ENCODE data around the gene LRBA.
"Not testable (repeated sequence)": the region's sequence is repeated elsewhere in the genome, so short reads cannot be mapped to it uniquely, and the experiment has no call there.

Gene LRBA

DNA sequence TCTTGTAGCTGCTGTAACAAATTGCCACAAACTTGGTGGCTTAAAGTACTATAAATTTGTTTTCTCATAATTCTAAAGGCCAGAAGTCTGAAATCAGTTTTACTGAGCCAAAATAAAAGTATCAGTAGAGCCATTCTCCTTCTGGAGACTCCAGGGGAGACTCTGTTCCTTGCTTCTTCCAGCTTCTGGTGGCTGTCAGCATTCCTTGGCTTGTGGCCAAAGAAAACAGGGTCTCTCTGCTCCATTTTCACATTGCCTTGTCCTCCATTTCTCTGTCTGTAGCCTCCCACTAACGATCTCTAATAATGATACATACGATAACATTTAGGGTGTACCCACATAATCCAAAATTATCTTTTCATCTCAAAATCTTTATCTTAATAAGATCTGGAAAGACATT lies 232.8 kb downstream of the LRBA start:
- no peak for DNase-seq

DNA sequence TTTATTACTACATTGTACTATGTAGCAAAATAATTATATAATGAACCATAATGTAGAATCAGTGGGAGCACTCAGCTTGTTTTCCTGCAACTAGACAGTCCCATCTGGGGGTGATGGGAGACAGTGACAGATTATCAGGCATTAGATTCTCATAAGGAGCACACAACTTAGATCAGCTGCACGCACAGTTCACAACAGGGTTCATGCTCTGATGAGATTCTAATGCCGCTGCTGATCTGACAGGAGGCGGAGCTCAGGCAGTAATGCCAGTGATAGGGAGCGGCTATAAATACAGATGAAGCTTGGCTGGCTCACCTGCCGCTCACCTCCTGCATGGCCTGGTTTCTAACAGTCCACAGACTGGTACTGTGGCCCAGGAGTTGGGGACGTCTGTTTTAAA lies 233.9 kb downstream of the LRBA start:
- no peak for DNase-seq

- no peak for DNase-seq
Observed at GRCh38 chr4:150779707-150780106, 235.4 kb downstream of the LRBA start.

- no peak for DNase-seq
Observed at GRCh38 chr4:150773729-150774449, 241.2 kb downstream of the LRBA start.

GRCh38 chr4:150773032-150773431 lies 242.1 kb downstream of the LRBA start:
- DNase-seq: no peak

GRCh38 chr4:150771382-150771781 lies 243.7 kb downstream of the LRBA start:
- DNase-seq: no peak

GRCh38 chr4:150769845-150770244 lies 245.2 kb downstream of the LRBA start:
- DNase-seq: no peak

GRCh38 chr4:150769248-150769647 lies 245.8 kb downstream of the LRBA start:
- DNase-seq: no peak

DNA sequence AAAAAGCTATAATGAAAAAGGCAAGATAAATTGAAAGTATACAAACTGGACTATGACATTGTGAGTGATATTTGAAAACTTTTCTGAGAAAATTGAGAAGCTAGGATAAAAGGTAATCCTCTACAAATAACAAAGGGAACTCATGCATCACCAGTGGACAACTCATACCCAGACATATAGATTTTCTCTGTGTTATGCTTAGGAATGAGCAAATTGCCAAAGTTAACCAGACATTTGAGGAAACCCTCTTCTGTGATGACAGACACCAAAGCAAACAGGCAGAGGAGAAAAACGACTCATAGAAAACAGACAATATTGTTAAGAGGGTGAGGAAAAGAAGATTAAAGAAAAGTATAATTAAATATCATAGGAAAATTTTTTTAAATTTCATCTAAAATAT lies 246.6 kb downstream of the LRBA start:
- no peak for DNase-seq

- no peak for DNase-seq
Observed at GRCh38 chr4:150765216-150765615, 249.9 kb downstream of the LRBA start.

GRCh38 chr4:150751648-150752047 lies 263.4 kb downstream of the LRBA start:
- no peak for DNase-seq

- no peak for DNase-seq
Observed at GRCh38 chr4:150750824-150751223, 264.3 kb downstream of the LRBA start.

- no peak for DNase-seq
Observed at GRCh38 chr4:150746156-150746555, 268.9 kb downstream of the LRBA start.

- no peak for DNase-seq
Observed at GRCh38 chr4:150744570-150744969, 270.5 kb downstream of the LRBA start.

- no peak for DNase-seq
Observed at GRCh38 chr4:150743564-150744342, 271.3 kb downstream of the LRBA start.

GRCh38 chr4:150742930-150743329 lies 272.2 kb downstream of the LRBA start:
- DNase-seq: not testable (repeated sequence)

GRCh38 chr4:150739591-150739990 lies 275.5 kb downstream of the LRBA start:
- no peak for DNase-seq

- DNase-seq: no peak
Observed at GRCh38 chr4:150725957-150726523, 289.0 kb downstream of the LRBA start.

- DNase-seq: peak; percentile 30
Observed at GRCh38 chr4:150723727-150724411, 291.2 kb downstream of the LRBA start.

DNA sequence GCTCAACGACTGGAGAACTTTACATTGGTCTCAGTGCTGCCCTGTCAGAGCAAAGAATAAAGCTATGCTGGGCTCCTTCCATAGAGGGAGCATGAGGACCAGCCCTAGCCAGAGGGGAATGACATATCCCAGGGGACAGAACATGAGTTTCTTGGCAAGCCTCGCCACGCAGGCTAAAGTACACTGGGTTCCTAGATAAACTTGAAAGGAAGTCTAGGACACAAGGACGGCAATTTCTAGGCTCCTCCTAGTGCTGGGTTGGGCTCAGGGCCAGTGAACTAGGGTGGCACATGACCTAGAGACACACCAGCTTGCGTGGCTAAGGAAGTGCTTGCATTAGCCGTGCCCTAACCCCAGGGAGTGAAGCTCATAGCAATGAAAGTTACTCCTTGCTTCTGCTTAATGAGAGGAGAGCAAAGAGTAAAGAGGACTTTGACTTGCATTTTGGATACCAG lies 292.1 kb downstream of the LRBA start:
- peak; percentile 49 for DNase-seq

GRCh38 chr4:150720973-150721518 lies 294.0 kb downstream of the LRBA start:
- DNase-seq: no peak

DNA sequence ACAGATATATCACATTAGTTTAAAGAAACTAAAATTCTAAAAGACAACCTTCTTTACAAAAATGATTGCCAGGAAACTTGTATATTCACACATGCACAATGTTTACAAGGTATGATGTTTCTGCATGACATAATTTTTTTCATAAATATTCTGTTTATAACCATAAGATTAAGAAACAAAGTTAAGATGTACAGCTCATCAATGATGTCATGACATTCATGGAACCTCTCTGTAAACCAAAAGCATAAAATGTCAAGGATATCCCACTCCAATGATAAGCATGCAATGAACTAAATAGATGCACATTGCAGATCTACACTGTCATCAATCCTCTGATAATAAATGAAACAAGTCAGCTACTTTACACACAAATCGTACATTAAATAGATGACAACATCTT lies 297.1 kb downstream of the LRBA start:
- no peak for DNase-seq

Data from femur (tissue), 1 donor.